Ovary (tissue), 9 donors: ENCODE data around the gene ATXN10. TPM values are rescaled to one million over a fixed set of nuclear protein-coding genes. Genes with fewer than 3 reads are reported as not detected.

Source experiments
- DNase-seq, 5 donors: peaks; one replicate each; pipeline ENCODE4 v3.0.0-alpha.2; 2019 to 2020
- H3K27ac ChIP-seq, 2 donors: fragments of 200-600 bp; one replicate each; pipeline versions ENCODE4 v1.5.1 to v1.8.0; 2019 to 2022
- H3K27me3 ChIP-seq: fragments of 200-600 bp; one replicate; pipeline ENCODE4 v1.8.0; 2022
- H3K36me3 ChIP-seq: fragments of 200-600 bp; sonication (generic); one replicate; pipeline ENCODE4 v1.5.1; 2019
- H3K4me1 ChIP-seq: one replicate; pipeline ENCODE4 v1.8.1; 2013; ENCODE audit warnings: mild to moderate bottlenecking, moderate library complexity; ENCODE audit not compliant: insufficient read depth
- H3K4me3 ChIP-seq: fragments of 200-600 bp; sonication (generic); one replicate; pipeline ENCODE4 v1.5.1; 2017
- H3K9me3 ChIP-seq, 2 donors: fragments of 200-600 bp in 1 of 2; sonication (generic) in 1 of 2; one replicate each; pipeline versions ENCODE4 v1.5.1 to v1.8.1; 2013 to 2019; ENCODE audit warnings: mild to moderate bottlenecking in 1 of 2, moderate library complexity in 1 of 2
- CTCF ChIP-seq, 3 donors: fragments of 450-650 bp in 2 of 3; fragments of 200-600 bp in 1 of 3; IDR thresholded peaks; one replicate each; pipeline versions ENCODE4 v1.5.1 to v1.8.0; 2016 to 2022; ENCODE audit warnings: antibody characterized with exemption in 3 of 3, mild to moderate bottlenecking in 1 of 3
- EP300 ChIP-seq: sonication (generic); formaldehyde crosslinking; IDR thresholded peaks from one replicate; pipeline ENCODE4 v1.6.1; 2017; ENCODE audit warnings: antibody characterized with exemption
- POLR2A ChIP-seq: fragments of 450-650 bp; IDR thresholded peaks from one replicate; pipeline ENCODE4 v1.6.1; 2017; ENCODE audit warnings: antibody characterized with exemption, mild to moderate bottlenecking, moderate library complexity
- WGBS, 3 donors: extraction: QIAGEN DNeasy Blood & Tissue Kit in 1 of 3; methylation state at CpG; one replicate each; pipeline versions ENCODE4 v1.1.5 to v1.1.7; 2013 to 2017; 5-methylcytosine and 5-hydroxymethylcytosine counted together
- intact Hi-C, 4 donors: fragments of 100-400 bp; cut with DNase I; formaldehyde crosslinking; loops; one replicate each; pipeline versions ENCODE4 v1.11.0 to v1.15.1; 2022 to 2023
- polyA plus RNA-seq, 2 donors: library from polyadenylated mRNA; stranded (reverse); fragments of 200-250 nt in 1 of 2; fragments of 350-450 nt in 1 of 2; fragmentation: Illumina TruSeq in 1 of 2; extraction: RNeasy Lipid Tissue Mini Kit (QIAGEN cat#74804) in 1 of 2; gene quantifications; one replicate each; pipeline ENCODE4 v1.2.3, GENCODE V29; 2013 to 2014
- total RNA-seq, 7 donors: library from RNA; depleted of rRNA in 2 of 7; stranded (reverse); fragments of >200 nt in 2 of 7; fragmentation: NEBNext Ultra II Directional in 3 of 7; extraction: Animal tissue kit (Norgen Biotek cat#: 25700) in 3 of 7; gene quantifications; one replicate each; pipeline versions ENCODE4 v1.1.0 to v1.2.4, GENCODE V29; 2016 to 2023
- donor health status: DM: no; HTN: no; CAD: no; lungs with moderate emphysema.
- donor health status: DM: no; HTN: no; CAD: no.
- donor health status: Bipolar disorder and iron deficiency.
- donor health status: DM: yes; HTN: yes; CAD: no.
- donor health status: DM: no; HTN: no; CAD: no.
- donor health status: DM: yes; HTN: yes; CAD: no.

Gene ATXN10
- total and polyA plus RNA-seq, 9 donors = 77.4 to 241 (median 175) TPM

- Histone ChIP-seq H3K27me3 (no peaks in the 10 kb centered on the region), H3K4me1 (no peaks in the 10 kb centered on the region), H3K4me3 (no peak overlapping the region), H3K9me3 (no peaks in the 10 kb centered on the region), H3K36me3 (no peaks in the 10 kb centered on the region), H3K27ac (no peak overlapping the region)
- no peak for TF ChIP-seq EP300
- no peak for TF ChIP-seq POLR2A
- no peak for TF ChIP-seq CTCF (IDR thresholded peaks at IDR 0.05)
- no peak for DNase-seq
- intact Hi-C loops = no loop called here
- WGBS, 3 donors = 76 to 80% (median 77%) methylated on average over 7 of the region's 7 CpGs
Observed at GRCh38 chr22:45843031-45843430, 171.4 kb downstream of the ATXN10 start.

- H3K4me3 ChIP-seq = no peak overlapping the region
- H3K27ac ChIP-seq = no peak overlapping the region
- 73 to 77% (median 74%) methylated on average over 2 of the region's 2 CpGs for WGBS, 3 donors
- H3K9me3 ChIP-seq = no peaks in the 10 kb centered on the region
- H3K36me3 ChIP-seq = no peaks in the 10 kb centered on the region
- TF ChIP-seq CTCF (IDR thresholded peaks at IDR 0.05) (no peak), EP300 (no peak)
- no peak for DNase-seq
- no peaks in the 10 kb centered on the region for H3K27me3 ChIP-seq
- intact Hi-C loops = no loop called here
- no peaks in the 10 kb centered on the region for H3K4me1 ChIP-seq
Observed at GRCh38 chr22:45843986-45844385, 172.4 kb downstream of the ATXN10 start.

- Histone ChIP-seq H3K4me1 (no peaks in the 10 kb centered on the region), H3K36me3 (no peaks in the 10 kb centered on the region), H3K9me3 (no peaks in the 10 kb centered on the region), H3K4me3 (no peak overlapping the region), H3K27me3 (no peaks in the 10 kb centered on the region), H3K27ac (no peak overlapping the region)
- DNase-seq = no peak
- WGBS, 3 donors = 52 to 63% (median 58%) methylated on average over 5 of the region's 5 CpGs
- no peak for TF ChIP-seq POLR2A
- no peak for TF ChIP-seq CTCF (IDR thresholded peaks at IDR 0.05)
- no peak for TF ChIP-seq EP300
- intact Hi-C loops = no loop called here
Observed at GRCh38 chr22:45845076-45845487, 173.4 kb downstream of the ATXN10 start.

GRCh38 chr22:45846952-45847351 is 175.3 kb downstream of the ATXN10 start:
- no peaks in the 10 kb centered on the region for H3K36me3 ChIP-seq
- intact Hi-C loops = no loop called here
- no peak overlapping the region for H3K27ac ChIP-seq

More at GRCh38 chr22:45846952-45847351, 175.3 kb downstream of the ATXN10 start:
- TF ChIP-seq EP300 (no peak), CTCF (IDR thresholded peaks at IDR 0.05) (no peak), POLR2A (no peak)
- Histone ChIP-seq H3K27me3 (no peaks in the 10 kb centered on the region), H3K4me3 (no peak overlapping the region), H3K9me3 (peaks cover 0 to under 1% of the 10 kb centered on the region in 2 donors), H3K4me1 (no peaks in the 10 kb centered on the region)
- WGBS, 3 donors = 78 to 83% (median 82%) methylated on average over 3 of the region's 3 CpGs
- no peak for DNase-seq
